Renal cortical epithelial cell (primary cell): ENCODE measurements around the gene HSD17B8. TPM values are rescaled to one million over a fixed set of nuclear protein-coding genes. Genes with fewer than 3 reads are reported as not detected.

Experiments
- DNase-seq: peaks from one replicate; pipeline ENCODE4 v3.0.0-alpha.2; 2011; ENCODE audit warnings: low read depth
- total RNA-seq: library from RNA; depleted of rRNA; stranded (reverse); fragments of >200 nt; gene quantifications from 2 replicates; pipeline ENCODE4 v1.2.3, GENCODE V29; 2014

The HSD17B8 gene
- total RNA-seq, 1 donor from 2014 or later, result 11.2 TPM

DNA sequence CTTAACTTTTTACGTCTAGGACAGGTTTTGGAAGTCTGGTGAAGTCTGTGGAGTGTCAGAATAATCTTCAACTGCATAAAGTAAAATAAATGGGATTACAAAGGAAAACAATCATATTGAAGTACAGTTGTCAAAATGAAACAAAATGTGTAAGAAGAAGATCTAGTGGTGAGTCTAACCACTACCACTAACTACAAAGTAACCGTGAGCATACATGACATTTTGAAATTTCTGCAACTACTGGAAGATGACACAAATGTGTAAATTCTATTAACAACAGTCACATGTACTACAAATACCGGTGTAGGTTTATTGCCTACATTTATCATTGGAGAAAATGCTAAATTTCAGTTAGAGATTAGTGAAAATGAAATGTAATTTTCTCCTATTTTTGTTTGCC is 37.5 kb downstream of the HSD17B8 start:
- DNase-seq, result no peak

- DNase-seq, result no peak
Measured at GRCh38 chr6:33243476-33243875, 39.0 kb downstream of the HSD17B8 start.

DNA sequence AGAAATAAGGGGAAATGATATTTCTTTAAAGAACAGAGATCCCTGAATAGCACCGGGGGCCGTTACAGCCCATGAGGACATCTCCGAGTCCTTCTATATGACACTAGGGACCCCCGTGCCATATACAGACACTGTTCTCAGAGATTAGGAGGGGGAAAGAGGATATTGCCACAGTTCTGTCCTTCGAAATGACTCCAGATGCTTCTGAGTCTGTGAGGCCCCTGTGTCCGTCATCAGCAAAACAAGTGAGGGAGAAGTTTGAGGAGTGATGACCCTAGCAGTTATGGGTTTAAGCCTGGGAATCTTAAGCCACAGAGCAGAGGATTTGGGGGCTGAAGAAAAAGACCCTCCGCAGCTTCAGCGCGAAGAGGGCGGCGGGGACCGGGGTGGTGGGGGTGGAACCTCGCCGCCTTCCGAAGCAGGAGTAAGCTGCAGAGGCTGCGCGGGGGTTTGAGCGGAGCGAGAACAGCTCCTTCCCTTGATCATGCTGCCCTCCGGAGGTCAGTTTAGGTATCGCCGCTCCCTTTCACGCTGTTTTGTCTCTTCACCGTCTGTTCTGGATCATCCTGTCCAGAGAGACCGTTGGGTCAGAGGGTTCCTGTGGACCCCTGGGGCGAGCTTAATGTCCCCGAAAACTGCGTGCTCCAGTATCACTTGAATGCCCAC is 43.7 kb downstream of the HSD17B8 start:
- peak; percentile 62 for DNase-seq

- DNase-seq, result no peak
Measured at GRCh38 chr6:33248643-33248931, 44.1 kb downstream of the HSD17B8 start.

DNA sequence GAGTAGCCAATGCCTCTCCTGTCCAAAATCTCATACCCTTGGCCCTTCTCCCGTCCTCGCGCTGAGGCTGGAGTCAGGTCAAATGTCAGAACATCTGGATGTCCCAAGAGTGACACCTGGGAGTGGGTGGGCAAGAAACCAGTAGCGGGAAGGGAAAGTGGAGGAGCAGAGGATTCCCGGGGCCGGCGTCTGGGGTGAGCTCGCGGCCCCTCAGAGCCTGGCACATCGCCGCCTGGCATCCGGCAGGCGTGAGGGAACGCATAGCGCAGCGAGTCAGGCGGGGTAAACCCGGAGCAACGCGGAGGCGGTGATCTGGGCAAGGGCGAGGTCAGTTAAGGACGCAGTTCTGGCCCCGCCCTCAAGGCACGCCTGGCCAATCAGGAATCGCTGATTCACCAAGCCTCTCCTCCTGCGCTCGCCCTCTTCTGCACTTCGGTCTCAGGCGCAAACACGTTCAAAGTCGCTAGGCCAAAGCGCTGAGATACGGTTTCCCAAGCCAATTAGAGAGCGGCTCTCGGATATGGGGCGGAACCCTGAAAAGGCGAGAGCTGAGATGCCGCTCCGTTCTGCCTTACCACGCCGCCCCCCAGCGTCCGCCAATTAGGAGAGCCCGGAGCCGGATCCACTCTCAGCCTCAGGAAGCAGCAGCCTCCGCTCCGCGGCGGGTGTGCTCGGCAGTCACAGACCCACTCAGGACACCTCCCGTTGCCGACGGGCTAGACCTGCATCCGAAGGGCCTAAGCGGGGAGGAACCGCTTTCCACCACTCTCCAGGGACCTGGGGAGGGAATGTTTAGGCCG is 44.7 kb downstream of the HSD17B8 start:
- peak; percentile 98 for DNase-seq

- DNase-seq, result peak; percentile 95
Measured at GRCh38 chr6:33249732-33250630, 45.5 kb downstream of the HSD17B8 start.

DNA sequence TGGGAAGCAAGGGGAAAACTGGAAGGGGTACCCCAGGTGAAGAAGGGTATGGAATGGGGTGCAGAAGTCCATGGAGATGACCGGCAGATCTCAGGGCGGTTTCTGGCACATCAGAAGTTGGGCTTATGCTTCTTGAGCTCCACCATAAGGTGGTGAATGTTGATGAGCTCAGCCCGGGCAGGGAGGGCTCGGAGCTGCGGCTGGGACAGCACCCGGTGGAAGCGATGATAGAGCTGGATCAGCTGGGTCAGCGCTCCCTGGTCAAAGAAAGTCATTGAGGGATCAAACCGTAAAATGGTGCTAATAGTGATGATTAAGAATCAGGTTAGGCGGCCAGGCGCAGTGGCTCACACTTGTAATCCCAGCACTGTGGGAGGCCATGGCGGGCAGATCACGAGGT is 46.3 kb downstream of the HSD17B8 start:
- DNase-seq, result no peak

DNA sequence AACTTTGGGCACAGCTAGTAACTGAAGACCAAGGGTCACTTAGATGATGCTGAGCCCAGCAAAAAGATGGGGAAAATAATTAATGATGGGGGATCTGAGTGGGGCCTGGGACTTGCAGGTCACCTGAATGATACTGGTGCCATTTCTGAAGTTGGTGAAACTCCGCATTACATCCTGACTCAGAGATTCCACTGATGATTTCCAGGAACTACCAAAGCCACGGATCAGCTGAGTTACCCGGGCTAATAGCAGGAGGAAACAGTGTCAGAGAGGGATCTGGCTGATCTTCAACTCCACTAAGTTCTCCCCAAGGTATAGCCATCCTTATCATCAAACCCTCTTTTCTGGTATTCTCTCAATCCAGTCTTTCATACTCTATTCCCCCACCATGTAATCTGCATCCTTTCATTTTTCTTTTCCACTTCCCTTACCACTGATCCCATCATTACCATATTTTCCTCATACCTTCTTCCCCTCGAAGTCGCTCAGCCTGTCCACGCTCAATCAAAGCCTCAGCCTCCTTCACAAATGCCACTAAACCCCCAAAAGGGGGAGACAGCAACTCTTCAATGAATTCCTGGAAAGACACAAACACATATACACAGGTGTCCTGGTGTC is 47.0 kb downstream of the HSD17B8 start:
- DNase-seq, result no peak

DNA sequence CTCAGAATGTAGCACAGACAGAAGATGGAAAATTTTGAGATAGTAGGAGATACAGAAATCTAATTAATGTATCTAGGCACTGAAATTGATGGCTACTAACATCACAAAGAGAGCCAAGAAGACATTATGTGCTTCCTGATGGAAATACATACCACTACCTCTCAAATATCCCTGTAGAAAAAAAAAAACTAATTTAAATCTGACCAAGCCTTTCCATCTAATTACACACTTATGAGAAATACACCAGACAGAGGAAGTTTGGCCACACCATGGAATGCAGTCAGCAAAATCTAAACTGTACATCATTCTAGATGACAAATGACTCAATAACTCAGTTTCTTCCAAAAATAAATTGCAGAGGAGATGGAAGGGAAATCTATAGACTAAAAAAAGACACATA is 48.3 kb downstream of the HSD17B8 start:
- DNase-seq, result no peak

DNA sequence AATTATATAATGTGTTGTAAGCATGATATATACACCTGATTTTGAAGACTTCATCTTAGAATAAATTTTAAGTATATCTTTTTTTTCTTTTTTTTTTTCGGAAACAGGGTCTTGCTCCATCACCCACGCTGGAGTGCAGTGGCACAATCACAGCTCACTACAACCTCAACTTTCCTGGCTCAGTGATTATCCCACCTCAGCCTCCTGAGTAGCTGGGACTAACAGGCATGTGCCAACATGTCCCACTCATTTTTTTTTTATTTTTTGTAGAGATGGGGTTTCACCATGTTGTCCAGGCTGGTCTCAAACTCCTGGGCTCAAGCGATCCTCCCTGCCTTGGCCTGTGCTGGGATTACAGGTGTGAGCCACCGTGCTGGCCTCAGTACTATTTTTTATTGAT is 50.1 kb downstream of the HSD17B8 start:
- no peak for DNase-seq

Other genes with a start within 250 kb of the HSD17B8 start
- gene BRD2, start 236.1 kb upstream of the HSD17B8 start, total RNA-seq, result 47.8 and 107 TPM in 2 replicates
- 0.55 and 1.6 TPM in 2 replicates for gene HLA-DOA, start 195.1 kb upstream of the HSD17B8 start, total RNA-seq
- 7.0 and 9.7 TPM in 2 replicates for gene HLA-DPA1, start 131.0 kb upstream of the HSD17B8 start, total RNA-seq
- 12.2 and 25.7 TPM in 2 replicates for gene HLA-DPB1, start 128.7 kb upstream of the HSD17B8 start, total RNA-seq
- gene COL11A2, start 12.2 kb upstream of the HSD17B8 start, total RNA-seq, result 0.17 and 0.20 TPM in 2 replicates
- gene RXRB, start 4.0 kb upstream of the HSD17B8 start, total RNA-seq, result 16.8 and 28.0 TPM in 2 replicates
- gene SLC39A7, start 3.8 kb upstream of the HSD17B8 start, total RNA-seq, result 108 and 119 TPM in 2 replicates
- gene RING1, start 3.8 kb downstream of the HSD17B8 start, total RNA-seq, result 18.4 and 28.0 TPM in 2 replicates
- 27.8 and 40.4 TPM in 2 replicates for gene VPS52, start 67.2 kb downstream of the HSD17B8 start, total RNA-seq
- 1,432 and 3,352 TPM in 2 replicates for gene RPS18, start 67.4 kb downstream of the HSD17B8 start, total RNA-seq
- 2.7 and 5.9 TPM in 2 replicates for gene B3GALT4, start 72.5 kb downstream of the HSD17B8 start, total RNA-seq
- gene WDR46, start 84.6 kb downstream of the HSD17B8 start, total RNA-seq, result 54.6 and 106 TPM in 2 replicates
- gene PFDN6, start 84.9 kb downstream of the HSD17B8 start, total RNA-seq, result 30.7 and 41.5 TPM in 2 replicates
- 34.5 and 34.9 TPM in 2 replicates for gene RGL2, start 94.3 kb downstream of the HSD17B8 start, total RNA-seq
- gene TAPBP, start 109.4 kb downstream of the HSD17B8 start, total RNA-seq, result 114 and 147 TPM in 2 replicates
- gene ZBTB22, start 113.1 kb downstream of the HSD17B8 start, total RNA-seq, result 16.0 and 24.1 TPM in 2 replicates
- 39.2 and 88.8 TPM in 2 replicates for gene DAXX, start 118.3 kb downstream of the HSD17B8 start, total RNA-seq
- 0.70 and 10.9 TPM in 2 replicates for gene KIFC1, start 187.2 kb downstream of the HSD17B8 start, total RNA-seq
- 11.1 and 16.7 TPM in 2 replicates for gene PHF1, start 206.4 kb downstream of the HSD17B8 start, total RNA-seq
- 74.7 and 90.5 TPM in 2 replicates for gene CUTA, start 213.5 kb downstream of the HSD17B8 start, total RNA-seq
- gene SYNGAP1, start 215.4 kb downstream of the HSD17B8 start, total RNA-seq, result 1.0 and 5.9 TPM in 2 replicates
- 4.7 and 9.7 TPM in 2 replicates for gene ZBTB9, start 249.9 kb downstream of the HSD17B8 start, total RNA-seq